HG03066 (cell line): Measurements from ENCODE around the gene CSNK1G1.
A peak's percentile ranks its signal among the peaks of the same experiment; 100 is the strongest.
"Not testable (repeated sequence)": the region's sequence is repeated elsewhere in the genome, so short reads cannot be mapped to it uniquely, and the experiment has no call there.

Source experiments
- ATAC-seq: cut with Tn5 transposase; IDR thresholded peaks from one replicate; pipeline ENCODE4 v1.9.1; 2021; ENCODE audit warnings: low read depth; ENCODE audit not compliant: unreplicated experiment

Gene CSNK1G1

DNA sequence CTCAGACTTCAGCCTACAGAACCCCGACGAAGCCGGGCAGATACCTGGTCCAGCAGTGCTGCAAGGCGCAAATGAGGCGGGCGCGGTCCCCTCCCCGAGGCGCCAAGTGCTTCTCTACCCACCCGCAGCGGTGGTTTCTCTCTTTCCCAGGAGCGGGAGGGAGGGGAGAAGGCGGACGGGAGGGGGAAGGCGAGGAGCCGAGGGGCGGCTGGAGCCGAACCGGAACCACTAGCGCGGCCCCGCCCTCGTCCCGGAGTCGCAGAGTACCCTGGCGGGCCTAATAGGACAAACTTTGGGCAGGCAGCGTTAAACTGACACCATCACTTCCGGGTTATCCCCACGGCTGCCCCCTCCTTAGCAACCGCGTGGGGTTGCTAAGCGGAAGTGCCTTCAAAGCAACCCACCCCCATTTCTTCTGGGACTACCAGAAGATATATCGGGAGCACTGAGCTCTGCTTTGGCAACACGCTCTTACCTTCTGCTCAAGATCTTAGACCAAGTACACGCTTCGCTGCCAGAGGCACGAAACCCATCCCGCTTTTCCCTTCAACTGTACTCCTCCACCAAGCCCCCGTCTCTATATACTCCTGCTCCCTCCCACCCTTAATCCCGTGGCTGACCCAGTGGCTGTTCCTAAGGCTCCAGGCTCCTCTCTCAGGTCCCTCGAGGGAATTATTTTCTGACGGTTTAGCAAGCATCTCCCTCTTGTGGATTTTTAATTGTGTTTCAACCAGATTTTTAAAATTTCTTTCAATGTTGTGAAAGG lies at the start of gene CSNK1G1:
CSNK1G1 (minus strand) TSS at position 230 of the 766 bp plus-strand sequence. CDS start 55,674 bp downstream, outside the sequence.
- ATAC-seq: peak; percentile 97

DNA sequence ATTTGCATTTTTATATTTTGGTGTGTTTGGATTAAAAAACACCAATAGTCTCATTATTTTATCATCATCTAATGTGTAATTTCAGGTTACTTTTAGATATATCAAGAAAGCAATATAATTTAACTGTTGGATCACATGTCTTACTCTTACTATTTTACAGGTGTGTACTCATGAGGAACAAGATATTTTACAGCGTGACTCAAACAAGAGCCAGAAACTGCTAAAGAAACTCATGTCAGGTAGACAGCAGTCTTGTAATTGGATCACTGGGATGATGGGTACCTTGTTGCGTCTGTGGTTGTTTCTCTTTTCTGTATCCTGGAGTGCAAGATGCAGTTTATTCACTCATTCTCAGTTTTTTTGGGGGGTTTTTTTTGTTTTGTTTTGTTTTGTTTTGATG lies 44.6 kb upstream of the CSNK1G1 start:
- no peak for ATAC-seq

DNA sequence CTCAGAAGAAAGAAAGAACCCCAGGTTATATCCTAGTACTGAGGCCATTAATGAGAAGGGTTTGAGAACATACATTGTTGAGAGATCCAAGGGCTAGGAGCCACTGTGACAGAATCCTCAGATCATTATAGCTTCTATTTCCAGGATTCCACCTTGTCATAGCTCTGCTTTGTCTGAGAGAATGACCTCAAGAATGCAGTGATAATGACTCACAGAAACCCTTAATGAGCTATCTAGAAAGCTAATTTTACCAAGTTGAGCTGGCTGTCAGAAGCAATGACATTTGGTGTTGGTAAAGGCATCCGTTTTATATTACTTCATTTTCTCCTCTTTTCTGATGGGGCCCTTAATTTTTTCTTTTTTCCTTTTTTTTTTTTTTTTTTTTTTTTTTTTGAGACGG lies 42.6 kb upstream of the CSNK1G1 start:
- no peak for ATAC-seq

DNA sequence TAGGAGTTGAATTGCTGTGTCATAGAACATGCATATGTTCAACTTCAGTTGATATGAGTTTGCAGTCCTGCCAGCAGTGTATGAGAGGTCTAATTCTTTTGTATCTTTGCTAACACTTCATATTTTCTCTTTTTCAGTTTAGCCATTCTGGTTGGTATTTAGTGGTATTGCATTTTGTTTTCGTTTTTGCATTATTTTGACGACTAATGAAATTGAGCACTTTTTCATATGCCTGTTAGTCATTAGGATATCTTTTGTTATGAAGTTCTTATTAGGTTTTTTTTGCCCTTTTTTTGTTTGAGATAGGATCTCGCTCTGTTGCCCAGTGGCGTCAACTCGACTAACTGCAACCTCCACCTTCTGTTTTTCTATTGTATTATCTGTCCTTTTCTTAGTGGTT lies 40.8 kb upstream of the CSNK1G1 start:
- no peak for ATAC-seq

DNA sequence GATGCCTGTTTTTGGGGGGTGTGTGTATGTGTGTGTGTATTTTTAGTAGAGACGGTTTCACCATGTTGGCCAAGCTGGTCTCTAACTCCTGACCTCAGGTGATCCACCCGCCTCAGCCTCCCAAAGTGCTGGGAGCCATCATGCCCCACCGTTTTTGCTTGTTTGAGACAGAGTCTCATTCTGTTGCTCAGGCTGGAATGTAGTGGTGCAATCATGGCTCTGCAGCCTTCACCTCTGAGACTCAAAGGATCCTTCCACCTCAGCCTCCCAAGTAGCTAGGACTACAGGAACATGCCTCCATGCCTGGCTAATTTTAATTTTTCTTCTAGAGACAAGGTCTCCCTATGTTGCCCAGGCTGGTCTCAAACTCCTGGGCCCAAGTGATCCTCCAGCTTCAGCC lies 36.5 kb upstream of the CSNK1G1 start:
- ATAC-seq: not testable (repeated sequence)

DNA sequence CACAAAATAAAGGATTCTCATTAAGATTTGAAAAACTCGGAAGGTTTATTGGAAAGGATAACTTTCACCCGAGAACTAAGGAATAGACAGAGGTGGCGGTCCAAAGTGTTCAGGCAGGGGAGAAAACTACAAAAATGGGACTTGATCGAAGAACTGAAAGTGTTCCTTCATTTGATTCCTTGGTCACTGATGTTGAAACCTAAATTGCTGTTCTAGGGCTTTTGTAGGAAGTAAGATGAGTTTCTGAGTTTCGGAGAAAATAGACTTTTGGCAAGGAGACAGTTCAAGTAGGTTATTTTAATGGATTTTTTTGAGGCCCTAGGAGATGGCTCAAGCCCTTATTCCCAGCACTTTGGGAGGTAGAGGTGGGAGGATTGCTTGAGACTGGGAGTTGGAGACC lies 33.1 kb upstream of the CSNK1G1 start:
- no peak for ATAC-seq

DNA sequence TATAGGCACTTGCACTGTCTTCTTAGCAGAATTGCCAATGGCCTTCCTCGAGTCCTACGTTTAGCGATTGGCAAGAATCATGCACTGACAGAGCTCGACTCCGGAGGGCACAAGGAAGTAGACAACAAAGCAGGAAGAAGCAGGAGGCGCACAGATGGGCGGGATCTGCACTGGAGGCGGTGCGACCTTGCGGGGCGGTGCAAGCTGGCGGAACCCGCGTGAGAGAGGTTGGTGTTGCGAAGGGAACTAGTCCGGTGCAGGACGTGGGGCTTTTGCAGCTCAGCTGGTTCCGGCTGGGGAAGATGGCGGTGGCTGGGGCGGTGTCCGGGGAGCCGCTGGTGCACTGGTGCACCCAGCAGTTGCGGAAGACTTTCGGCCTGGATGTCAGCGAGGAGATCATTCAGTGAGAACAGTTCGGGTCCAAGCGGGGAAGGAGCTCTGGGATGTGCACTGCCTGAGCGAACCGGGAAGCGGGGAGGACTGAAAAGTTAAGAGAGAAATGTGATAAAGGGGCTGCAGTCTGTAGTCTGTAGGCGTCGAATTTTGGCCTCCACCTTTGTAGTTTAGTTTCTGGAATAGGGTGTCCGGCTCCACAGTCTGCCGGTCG lies 31.7 kb upstream of the CSNK1G1 start, which contains the start of gene TRIP4:
TRIP4 (plus strand) TSS at position 275 of the 607 bp plus-strand sequence; CDS start at position 303, 28 bp downstream.
- ATAC-seq: peak; percentile 98

DNA sequence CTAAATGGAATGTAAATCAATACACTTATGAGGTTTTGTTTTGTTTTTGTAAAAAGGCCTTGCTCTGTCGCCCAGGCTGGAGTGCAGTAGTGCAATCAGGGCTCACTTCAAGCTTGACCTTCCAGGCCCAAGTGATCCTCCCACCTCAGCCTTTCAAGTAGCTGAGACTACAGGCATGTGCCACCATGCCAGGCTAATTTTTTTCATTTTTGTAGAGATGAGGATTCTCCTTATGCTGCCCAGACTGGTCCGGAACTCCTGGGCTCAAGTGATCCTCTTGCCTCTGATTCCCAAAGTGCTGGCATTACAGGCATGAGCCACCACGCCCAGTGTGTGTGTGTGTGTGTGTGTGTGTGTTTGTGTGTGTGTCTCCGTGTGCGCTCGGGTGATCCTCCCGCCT lies 30.3 kb upstream of the CSNK1G1 start:
- ATAC-seq: no peak

DNA sequence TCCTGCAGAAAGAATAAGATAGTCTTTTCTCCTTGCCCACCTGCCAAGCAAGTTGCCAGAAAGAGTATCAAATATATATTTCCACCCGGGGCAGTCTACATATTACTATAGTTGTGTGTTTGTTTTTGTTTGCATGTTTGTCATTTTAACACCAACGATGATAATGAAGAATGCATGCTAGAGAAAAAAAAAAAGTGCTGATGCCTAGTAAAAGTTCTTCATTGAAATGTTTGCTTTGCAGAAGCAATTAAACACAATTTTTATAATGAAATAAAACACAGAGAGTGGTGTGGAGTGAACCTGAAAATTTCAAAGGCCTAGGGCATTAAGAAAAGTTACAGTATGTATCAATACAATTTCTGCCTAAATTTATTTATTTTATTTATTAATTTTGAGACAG lies 27.8 kb upstream of the CSNK1G1 start:
- no peak for ATAC-seq

DNA sequence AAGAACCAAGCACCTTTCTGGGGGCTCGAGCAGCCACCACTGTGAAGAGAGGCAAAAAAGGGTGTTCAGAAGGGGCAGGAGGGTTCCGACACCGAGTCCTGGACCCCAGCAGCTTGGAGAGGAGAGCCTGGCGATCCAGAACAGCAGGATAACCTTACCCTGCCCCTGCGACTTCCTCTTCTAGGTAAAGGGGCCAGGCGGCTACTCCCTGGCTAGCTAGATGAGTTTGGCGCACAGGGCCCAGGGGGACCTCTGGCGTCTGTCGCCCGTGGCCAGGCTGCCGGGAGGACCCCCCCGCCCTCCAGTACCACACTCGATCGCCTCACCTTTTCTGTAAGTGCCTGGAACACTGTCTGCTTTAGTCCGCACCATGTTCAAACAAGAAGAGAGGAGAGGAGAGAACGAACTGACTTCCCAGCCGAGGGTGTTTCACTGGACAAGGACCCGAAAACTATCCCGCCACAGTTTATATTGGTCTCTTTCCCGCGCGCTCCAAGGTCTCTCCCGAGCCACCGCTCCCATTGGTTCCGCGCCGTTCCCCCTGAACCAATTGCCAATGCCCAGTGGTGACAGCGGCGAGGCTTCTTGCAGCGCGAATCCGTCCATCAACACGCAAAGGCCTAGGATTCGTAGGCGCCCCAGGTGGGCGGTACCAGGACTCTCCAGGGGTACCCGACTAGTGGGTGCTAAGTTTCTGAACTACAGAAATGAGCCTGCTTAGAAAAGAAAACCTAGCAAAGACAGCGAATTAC lies 25.2 kb upstream of the CSNK1G1 start, which contains the start of gene PCLAF:
PCLAF (minus strand) TSS at position 442 of the 752 bp plus-strand sequence; CDS start at position 372, 70 bp downstream.
- ATAC-seq: peak; percentile 92

DNA sequence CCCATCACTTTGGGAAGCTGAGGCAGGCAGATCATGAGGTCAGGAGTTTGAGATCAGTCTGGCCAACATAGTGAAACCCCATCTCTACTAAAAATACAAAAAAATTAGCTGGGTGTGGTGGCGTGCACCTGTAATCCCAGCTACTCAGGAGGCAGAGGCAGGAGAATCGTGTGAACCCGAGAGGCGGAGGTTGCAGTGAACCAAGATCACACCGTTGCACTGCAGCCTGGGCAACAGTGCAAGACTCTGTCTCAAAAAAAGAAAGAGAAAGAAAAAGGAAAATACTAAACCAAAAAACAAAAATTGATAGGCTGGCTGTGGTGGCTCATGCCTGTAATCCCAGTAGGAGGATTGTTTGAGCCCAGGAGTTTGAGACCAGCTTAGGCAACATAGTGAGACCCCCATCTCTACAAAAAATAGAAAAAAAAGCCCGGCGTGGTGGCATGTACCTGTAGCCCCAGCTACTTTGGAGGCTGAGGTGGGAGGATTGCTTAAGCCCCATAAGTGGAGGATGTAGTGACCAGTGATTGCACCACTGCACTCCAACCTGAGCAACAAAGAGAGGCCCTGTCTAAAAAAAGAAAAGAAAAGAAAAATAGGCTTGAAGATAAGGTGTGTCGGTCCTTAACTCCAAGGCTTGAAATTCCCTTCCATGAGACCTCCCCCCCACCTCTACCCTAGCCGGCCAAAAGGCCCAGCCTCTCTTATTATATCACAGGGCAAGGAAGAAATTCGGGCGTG lies 24.3 kb upstream of the CSNK1G1 start:
- ATAC-seq: not testable (repeated sequence)

DNA sequence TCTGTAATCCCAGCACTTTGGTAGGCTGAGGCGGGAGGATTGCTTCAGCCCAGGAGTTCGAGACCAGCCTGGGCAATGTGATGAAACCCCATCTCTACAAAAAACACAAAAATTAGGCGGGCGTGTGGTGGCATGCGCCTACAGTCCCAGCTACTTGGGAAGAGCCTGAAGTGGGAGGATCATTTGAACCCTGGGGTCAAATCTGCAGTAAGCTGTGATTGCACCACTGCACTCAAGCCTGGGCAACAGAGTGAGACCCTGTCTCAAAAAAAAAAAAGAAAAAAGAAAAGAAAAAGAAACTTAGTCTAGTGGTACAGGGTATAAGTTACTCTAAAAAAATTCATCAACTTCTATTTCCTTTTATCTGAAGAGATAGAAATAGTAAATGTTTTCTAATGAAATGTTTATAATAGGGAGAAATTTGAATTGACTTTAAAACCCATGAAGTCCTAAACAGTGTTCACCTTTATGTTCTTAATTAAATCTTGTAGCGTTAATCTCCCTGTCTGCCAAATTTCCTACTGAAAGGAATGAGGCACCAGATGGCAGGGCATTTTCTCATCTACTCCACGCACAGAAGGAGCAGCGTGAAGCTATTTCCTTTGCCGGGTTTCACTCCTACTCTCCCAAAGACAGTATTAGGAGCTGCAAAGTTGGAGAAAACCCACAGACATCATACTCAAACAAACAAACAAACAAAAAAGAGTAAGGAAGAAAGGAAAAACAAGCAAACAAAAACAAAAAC lies 23.4 kb upstream of the CSNK1G1 start:
- no peak for ATAC-seq

DNA sequence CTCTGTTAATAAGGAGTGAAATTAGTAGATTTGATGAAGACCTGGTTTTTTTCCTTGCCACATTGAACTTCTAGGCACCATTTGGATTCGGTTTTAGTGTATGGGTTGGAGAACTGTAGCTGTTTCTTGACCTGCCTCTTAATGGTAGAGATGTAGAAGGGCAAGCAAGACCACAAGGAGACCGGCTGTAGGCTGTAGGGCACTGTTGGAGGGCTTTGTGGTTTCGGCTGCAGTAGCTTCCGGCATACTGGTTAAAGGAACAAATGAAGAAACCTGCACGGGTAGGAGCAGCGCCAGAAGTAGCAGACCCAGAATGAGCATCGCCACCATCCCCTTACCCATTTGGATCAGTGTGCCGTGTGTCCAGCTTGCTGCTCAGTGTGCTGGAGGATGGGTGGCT lies 17.4 kb upstream of the CSNK1G1 start:
- no peak for ATAC-seq

DNA sequence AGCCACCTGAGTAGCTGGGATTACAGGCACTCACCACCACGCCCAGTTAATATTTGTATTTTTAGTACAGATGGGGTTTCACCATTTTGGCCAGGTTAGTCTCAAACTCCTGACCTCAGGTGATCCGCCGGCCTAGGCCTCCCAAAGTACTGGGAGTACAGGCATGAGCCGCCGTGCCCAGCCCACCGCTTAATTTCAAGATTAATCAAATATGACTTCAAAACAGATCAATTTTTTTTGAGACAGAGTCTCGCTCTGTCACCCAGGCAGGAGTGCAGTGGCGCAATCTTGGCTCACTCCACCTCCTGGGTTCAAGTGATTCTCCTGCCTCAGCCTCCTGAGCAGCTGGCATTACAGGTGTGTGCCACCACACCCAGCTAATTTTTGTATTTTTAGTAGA lies 15.4 kb upstream of the CSNK1G1 start:
- not testable (repeated sequence) for ATAC-seq

DNA sequence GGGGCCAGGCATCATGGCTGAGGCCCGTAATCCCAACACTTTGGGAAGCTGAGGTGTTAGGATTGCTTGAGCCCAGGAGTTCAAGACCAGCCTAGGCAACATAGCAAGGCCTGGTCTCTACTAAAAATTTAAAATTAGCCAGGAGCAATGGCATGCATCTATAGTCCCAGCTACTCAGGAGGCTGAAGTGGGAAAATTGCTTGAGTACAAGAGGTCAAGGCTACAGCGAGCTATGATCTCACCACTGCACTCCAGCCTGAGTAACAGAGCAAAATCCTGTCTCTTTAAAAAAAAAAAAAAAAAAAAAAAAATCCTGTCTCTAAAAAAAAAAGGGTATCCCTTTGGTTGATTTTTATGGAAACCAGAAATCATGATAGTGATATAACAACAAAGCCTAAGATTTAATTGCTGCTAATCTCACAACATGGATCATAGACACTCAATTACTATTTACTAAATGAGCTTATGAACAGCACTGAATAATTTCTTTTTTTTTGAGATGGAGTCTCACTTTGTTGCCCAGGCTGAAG lies 13.2 kb upstream of the CSNK1G1 start:
- ATAC-seq: no peak

DNA sequence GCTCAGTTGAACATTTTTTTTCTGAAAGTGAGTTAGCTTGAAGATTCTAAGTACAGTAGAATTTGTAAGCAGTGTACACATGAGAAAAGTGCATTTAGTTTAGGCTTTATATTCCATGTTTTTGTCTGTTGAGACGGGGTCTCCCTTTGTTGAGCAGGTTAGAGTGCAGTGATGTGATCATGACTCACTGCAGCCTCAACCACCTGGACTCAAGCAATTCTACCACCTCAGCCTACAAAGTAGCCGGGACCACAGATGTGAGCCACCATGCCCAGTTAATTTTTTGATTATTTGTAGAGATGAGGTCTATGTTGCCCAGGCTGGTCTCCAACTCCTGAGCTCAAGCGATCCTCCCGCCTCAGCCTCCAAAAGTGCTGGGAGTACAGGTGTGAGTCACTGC lies 5.3 kb upstream of the CSNK1G1 start:
- no peak for ATAC-seq

DNA sequence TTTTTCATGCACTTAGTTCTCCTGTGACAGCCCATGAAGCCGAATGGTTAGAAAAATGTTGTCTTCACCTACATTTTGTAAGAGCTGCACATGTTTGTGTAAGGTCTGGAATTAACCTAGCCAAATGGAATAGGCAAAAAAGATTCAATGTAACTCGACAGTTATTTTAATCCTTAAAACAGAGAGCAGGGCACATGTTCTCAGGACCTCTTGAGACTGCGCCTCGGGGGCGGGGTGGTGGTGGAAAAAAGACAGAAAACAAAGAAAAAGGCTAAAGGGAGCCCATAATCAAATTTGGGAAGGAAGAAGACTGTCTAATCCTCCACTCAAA lies 702 bp upstream of the CSNK1G1 start:
- no peak for ATAC-seq

DNA sequence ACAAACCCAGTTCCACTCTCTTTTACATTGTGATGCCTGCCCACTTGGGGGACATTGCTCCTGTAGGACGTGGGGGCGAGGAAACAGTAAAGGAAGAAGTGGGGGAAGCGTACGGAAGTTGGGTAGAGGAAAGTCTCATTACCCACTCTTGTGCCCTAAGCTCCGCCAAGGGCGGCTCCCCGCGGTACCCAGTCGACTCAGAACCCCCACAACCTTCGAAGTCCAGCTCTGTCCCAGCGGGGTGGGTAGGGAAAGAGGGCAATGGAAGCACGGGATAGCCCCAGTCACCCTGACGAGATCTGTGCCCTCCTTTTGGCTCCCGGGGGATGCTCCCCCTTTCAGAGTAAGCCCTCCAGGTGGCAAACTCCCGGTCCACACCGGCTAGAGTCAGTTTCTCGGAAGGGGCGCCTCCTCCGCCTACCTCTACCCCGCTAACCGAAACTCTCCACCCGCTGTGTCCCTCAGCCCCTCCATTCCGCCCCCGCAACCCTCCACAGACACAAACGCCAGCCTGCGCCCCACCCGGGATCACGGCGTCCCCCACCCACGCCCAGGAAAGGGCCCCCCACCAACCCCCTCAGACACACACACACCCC lies 527 bp downstream of the CSNK1G1 start:
- ATAC-seq: peak; percentile 10

DNA sequence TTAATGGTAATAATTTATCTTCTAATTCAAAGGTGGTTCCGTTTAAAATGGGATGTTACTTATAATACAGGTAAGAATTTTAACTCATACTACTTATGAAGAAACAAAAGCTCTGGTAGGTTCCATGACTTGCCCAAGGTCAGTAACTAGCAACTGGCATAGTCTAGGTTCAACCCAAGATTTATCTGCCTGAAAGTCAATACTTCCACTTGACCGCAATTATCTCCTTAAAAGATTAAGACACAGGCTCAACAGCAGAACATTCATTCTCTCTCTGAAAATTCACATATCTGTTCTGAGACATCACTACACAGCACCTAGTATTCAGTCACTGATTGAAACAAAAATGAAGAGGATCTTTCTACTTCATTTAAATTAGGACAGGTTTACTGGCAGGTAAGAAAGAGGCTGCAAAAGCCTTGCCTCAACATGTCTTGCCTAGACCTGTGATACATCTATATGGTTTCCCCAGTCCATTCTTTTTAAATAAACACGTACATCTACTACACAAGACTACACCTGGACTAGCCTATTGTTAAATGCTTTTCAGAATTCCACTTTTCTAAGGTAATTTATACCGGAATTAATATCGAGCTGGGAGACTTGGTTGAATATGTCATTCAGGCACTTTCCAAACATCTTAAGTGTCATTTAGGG lies 1.2 kb downstream of the CSNK1G1 start:
- no peak for ATAC-seq
